Activated T-helper 1 cell treated with anti-CD3 and anti-CD28 coated beads, Interleukin-2, amount 50 U/mL, for 16 hours (primary cell): ENCODE measurements around the gene FOLR1.

Experiments
- DNase-seq, 2 donors: peaks; one replicate each; pipeline ENCODE4 v3.0.0-alpha.2; 2020; ENCODE audit warnings: low read depth in 1 of 2, low spot score in 1 of 2

Gene FOLR1

GRCh38 chr11:72234514-72234830 lies 42.5 kb downstream of the FOLR1 start:
- DNase-seq, result no peak

- DNase-seq, result no peak
These were observed 43.0 kb downstream of the FOLR1 start for GRCh38 chr11:72234920-72235319.

DNA sequence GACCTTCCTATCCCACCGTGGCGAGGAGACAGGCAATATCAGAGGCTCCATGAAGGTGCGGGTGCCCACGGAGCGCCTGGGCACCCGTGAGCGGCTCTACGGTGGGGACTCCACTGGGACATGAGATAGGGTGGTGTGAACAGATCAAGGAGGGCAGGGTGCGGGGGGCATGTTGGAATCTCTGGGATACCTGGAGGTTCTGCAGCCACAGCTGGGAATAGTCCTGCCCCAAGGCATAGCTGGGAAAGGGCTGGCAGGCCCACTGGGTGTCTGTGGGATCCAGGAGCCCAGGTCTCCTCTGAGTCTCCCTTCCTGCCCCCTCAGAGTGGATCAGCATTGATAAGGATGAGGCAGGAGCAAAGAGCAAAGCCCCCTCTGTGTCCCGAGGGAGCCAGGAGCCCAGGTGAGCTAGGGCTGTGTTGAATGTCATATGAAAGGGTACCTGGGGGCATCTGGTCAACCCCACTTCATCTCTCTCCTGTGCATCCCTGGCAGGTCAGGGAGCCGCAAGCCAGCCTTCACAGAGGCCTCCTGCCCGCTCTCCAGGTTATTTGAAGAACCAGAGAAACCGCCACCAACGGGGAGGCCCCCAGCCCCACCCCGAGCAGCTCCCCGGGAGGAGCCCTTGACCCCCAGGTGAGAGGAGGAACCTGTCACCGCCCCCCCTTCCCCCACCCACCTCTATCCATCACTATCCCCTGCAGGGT lies 43.6 kb downstream of the FOLR1 start:
- DNase-seq, result no peak

DNA sequence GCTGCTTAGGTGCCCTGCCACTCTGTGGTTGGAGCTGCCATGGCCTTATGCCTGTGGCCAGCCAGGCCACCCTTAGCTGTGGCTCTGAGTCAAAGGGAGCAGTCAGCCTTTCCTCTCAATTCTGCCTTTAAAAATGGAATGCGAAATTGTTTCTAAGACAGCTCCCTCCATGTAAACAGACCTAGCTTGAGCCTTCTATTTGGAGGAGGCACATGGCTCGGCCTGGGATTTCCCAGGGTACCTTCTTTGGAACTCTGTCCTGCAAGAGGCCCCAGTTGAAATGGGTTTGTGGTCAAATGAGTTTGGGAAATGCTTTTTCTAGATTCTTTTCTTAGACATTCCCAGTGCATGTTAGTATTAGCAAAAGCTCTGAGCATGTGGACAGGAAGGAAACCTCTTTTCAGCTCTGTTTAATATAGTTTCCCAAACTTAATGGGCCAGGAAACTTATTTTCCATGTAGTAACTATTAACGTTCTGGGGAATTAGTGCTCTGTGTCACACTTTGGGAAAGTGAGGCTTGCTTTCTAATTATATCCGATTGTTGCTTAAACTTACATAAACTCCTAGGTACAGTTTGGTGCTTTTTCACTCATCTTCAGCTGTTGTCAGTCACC lies 44.2 kb downstream of the FOLR1 start:
- no peak for DNase-seq

GRCh38 chr11:72236774-72237111 lies 44.8 kb downstream of the FOLR1 start:
- no peak for DNase-seq

GRCh38 chr11:72237112-72237931 lies 45.4 kb downstream of the FOLR1 start:
- DNase-seq, result no peak

DNA sequence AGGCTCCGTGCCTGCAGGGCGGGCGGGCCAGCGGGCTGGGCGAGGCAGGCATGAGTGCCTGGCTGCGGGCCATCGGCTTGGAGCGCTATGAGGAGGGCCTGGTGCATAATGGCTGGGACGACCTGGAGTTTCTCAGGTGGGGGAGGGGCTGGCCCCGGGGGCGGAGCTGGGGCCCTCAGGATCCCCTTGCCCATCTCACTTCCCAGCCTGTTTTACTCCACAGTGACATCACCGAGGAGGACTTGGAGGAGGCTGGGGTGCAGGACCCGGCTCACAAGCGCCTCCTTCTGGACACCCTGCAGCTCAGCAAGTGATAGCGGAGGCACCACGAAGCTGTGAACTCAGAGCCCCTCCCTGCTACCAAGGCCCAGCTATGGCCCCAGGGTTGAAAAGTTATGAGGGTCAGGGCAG lies 46.1 kb downstream of the FOLR1 start:
- DNase-seq, result peak in 1 of 2 donors; percentile 22

DNA sequence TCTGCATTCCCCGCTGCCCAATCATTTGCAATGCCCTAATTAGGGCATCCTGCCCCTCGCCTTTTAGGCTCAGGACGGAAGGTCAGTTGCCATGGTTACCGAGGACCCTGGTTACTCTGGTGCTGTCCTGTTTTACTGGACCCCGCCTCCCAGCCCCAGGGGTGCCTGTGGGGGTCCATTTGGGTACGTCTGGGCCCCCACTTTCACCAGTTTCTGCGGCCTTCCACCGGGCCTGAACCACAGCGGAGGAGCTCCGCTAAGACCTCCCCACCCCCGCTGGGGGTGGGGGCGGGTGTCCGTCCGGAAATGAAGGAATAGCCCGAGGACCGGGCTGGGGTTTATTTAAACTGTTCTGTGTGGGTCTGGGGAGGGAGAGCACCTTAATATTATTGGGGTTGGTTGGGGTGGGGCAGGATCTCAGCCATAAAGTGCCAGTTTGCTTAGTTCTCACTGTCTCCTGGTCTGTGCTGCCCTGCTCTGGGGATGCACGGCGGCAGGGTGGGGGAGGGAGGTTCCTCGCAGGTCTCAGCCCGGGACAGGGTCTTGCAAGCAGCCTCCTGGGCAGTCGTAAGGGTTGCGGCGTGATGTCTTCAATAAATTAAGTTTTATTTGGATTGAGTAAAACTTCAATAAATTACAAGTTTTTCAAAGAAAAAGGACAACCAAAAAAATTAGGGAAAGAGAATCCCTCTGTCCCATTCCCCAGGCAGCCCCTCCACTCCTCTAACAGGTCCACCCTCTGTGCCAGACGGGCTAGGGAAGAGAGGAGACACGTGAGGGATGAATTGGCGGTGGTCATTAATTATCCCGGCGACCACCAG lies 46.8 kb downstream of the FOLR1 start:
- DNase-seq, result no peak

- no peak for DNase-seq
These were observed 47.4 kb downstream of the FOLR1 start for GRCh38 chr11:72239313-72239848.

DNA sequence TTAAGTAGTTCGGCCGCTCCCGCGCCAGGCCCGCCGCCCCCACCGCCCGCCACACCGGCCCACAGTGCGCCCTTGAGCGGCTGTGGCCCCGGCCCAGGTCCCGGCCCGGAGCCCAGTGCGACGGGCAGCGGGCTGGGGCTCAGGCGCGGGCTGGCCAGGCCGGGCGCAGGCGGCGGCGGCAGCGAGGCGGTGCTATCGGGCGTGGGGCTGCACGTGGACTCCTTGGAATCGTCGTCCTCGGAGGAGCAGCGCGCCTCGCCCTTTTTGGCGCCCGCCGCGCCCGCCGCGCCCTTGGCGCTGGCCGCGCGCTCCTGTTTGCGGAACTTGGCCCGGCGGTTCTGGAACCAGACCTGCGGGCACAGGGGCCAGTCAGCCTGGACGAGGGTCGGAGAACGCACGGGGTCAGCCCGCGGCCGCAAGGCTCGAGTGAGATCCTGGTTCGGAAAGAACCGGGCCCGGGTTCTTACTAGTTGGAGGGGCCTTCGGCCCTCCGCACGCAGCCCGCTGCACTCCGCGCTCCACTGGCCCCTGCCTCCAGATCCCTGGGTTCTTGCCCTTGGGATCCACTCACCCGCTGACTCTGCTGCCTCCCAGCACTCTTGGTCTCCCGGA lies 48.0 kb downstream of the FOLR1 start:
- DNase-seq, result no peak

DNA sequence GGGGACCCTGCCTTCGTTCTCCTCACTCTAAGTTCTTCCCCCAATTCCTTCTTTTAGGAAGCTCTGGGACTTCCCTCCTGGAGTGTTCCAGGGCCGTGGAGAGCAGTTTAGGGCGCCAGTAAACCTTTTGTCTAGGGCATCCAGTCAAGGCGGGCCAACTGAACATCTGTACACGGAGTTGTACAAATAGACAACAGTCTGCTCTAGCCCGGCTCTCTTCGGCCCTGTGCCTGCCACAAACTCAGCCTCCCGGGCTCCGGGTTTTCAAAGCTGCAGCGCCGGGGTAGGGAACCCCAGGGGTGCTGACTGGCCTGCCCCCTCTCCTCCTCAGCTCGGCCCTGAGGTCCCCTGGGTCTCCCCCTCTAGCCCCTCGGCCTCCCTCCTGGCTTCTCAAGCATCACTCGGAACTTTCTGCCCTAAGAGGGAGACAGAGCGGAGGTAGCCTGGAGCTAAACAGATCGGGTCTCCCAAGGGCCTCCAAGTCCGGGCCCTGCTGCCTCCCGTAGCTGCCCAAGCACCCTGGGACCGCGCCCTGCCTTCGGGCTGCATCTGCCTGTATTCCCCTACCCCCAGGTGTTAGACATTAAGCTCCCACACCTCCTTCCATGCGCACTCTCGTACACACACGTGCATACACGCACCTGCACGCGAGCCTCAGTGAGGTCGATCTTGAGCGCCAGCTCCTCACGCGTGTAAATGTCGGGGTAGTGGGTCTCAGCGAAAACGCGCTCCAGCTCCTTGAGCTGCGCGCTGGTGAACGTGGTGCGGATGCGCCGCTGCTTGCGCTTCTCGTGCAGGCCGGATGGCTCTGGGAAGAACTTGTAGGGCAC lies 48.7 kb downstream of the FOLR1 start:
- no peak for DNase-seq

DNA sequence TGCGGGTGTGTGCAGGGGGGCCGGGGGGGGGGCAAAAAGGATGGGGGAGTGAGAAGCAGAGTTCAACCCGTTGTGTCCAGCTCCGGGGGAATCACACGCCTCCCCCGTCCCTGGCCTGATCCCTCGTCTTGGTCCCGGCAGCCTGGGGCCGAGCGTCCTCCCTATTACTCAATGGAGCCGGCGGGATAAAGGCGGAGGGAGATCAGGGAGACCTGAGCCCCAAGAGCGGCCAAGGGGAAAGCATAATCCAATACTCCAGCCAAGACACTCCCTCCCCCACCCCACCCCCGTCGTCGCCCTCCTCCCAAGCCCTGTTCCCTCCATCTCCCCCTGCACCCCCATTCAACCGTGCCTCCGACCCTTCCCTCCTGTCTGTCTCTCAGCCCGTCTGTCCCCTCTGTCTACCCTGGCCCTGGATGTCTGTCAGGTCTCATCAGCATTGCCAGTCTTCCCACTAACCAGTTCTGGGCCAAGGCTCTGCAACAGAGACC lies 49.4 kb downstream of the FOLR1 start:
- DNase-seq, result no peak

- DNase-seq, result no peak
These were observed 50.2 kb downstream of the FOLR1 start for GRCh38 chr11:72242141-72242540.

DNA sequence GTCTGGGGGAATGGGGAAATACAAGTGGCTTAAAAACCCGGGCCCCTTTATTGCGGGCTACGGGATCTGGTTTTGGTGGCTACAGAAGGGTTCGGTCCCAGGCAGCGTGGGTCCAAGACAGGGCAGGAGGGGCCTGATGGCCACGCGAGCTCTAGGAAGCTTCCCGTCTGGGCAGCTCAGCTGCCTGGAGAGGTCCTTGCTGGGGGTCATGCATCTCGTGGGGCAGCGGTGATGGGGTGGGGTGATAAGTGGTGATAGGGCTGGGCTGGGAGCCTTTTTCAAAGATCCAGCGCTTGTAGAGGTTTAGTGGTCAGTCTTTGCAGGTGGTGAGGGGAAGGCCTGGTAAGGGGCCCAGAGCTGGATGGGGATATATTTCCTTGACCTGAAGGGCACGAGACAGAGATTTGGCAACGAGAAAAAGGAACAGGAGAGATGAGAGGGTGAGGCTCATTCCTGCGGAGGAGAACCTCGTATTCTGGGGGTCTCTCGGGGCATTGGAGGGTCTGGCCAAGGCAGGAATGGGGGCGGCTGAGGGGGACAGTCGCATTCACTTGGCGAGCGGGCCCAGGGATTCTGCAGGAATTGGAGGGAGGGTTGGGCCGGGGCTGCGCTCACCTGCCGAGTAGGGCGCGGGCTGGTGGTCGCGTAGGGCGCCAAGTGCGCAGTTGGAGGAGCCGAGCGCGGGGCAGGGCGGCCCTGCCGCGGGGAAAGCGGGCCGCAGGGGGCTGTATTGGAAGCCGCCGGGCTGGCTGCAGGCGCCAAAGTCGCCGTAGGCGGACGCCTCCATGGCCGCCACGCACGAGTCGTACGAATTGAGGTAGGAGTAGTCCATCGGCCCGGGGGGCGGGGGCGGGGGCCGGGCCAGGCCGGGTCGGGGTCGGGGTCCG lies 51.5 kb downstream of the FOLR1 start:
- DNase-seq, result no peak

- DNase-seq, result no peak
These were observed 52.1 kb downstream of the FOLR1 start, which contains the start of gene PHOX2A for GRCh38 chr11:72244060-72244360. PHOX2A (minus strand) TSS chr11:72244176; CDS start chr11:72244004, 172 bp downstream.

GRCh38 chr11:72244361-72245262 lies 52.7 kb downstream of the FOLR1 start:
- no peak for DNase-seq

DNA sequence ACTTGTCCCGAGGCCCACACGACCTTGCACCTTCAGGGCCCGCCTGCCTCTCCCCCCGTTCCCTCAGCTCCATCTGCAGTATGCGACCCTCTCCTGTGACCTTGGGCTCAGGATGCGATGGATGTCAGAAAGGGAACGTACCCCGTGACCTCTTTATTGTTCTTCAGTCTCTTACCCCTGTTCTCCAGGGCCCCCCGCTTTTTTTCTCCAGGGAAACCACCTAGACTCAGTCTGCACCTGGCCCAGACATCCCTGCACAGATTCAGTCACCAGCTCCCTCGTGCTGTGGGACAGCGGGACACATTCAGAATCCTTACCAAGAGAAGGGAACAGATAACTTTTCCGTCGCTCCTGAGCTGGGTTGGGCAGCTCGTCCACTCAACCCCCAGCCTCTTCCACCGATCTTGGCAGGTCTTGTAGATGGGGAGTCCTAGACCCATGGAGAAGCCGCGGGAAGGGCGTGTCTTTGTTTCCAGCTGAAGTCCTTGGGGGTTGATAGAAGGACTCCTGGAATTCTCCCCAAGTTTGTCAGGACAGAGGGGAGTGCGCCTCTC lies 53.4 kb downstream of the FOLR1 start:
- no peak for DNase-seq
